ENCODE data around the gene GLRA1. TPM values are rescaled to one million over a fixed set of nuclear protein-coding genes. Genes with fewer than 3 reads are reported as not detected.

The GLRA1 gene
- total and polyA plus RNA-seq, 2 donors from 2014 or later, result not detected

DNA sequence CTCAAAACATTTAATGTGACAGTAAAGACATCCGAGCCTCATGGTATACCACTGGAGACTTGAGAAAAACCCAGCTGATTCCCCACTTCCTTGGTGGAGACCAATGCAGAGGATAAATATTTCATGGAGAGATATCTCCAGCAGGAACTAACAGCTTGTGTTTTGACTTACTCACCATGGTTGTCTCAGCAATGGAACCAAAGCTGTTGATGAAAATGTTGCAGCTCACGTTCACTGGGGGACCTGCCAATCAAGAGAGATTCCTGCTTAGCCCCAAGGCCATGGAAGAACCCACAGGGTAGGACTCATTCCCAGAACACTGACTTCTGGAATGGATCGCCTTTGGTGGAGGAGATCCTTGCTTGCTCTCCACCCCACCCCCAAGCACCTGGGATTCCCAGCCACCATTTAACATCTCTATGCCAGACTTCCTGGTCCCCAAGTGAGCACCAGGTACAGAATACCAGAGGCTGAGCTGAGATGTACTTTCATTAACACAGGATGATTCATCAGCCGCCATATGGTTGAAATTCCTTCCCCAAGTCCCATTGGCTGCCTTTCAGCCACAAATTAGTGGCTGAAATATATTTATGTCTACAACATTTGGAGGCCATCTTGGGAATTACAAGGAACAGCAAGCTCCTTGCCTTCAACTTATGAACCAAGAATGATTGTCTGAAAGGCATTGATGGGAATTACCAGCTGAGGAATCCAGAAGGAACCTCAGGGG is 37.9 kb downstream of the GLRA1 start:
- intact Hi-C loops (cut with DNase I), result no loop called here
- Histone ChIP-seq H3K27ac (ENCODE audit: low read depth in 2 of 2, low read length in 2 of 2) (no peak overlapping the region), H3K36me3 (ENCODE audit: control insufficient read depth in 2 of 3, insufficient read depth in 3 of 3, low read length in 3 of 3) (no peaks in the 10 kb centered on the region), H3K27me3 (ENCODE audit: control insufficient read depth, insufficient read depth, low read length) (no peaks in the 10 kb centered on the region), H3K4me3 (ENCODE audit: low read length in 3 of 3) (no peak overlapping the region), H3K4me1 (ENCODE audit: control insufficient read depth in 2 of 3, insufficient read depth in 2 of 3, low read depth in 1 of 3, low read length in 3 of 3) (no peaks in the 10 kb centered on the region), H3K9ac (ENCODE audit: low read length in 3 of 3) (no peak overlapping the region), H3K9me3 (ENCODE audit: control insufficient read depth in 2 of 3, insufficient read depth in 1 of 3, low read length in 3 of 3) (no peaks in the 10 kb centered on the region)
- no peak for FAIRE-seq
- DNase-seq, result no peak
- TF ChIP-seq, protein P1, sequence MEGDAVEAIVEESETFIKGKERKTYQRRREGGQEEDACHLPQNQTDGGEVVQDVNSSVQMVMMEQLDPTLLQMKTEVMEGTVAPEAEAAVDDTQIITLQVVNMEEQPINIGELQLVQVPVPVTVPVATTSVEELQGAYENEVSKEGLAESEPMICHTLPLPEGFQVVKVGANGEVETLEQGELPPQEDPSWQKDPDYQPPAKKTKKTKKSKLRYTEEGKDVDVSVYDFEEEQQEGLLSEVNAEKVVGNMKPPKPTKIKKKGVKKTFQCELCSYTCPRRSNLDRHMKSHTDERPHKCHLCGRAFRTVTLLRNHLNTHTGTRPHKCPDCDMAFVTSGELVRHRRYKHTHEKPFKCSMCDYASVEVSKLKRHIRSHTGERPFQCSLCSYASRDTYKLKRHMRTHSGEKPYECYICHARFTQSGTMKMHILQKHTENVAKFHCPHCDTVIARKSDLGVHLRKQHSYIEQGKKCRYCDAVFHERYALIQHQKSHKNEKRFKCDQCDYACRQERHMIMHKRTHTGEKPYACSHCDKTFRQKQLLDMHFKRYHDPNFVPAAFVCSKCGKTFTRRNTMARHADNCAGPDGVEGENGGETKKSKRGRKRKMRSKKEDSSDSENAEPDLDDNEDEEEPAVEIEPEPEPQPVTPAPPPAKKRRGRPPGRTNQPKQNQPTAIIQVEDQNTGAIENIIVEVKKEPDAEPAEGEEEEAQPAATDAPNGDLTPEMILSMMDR (IDR thresholded peaks at IDR 0.05; ENCODE audit: borderline replicate concordance, extremely low read depth, insufficient read depth), result no peak

DNA sequence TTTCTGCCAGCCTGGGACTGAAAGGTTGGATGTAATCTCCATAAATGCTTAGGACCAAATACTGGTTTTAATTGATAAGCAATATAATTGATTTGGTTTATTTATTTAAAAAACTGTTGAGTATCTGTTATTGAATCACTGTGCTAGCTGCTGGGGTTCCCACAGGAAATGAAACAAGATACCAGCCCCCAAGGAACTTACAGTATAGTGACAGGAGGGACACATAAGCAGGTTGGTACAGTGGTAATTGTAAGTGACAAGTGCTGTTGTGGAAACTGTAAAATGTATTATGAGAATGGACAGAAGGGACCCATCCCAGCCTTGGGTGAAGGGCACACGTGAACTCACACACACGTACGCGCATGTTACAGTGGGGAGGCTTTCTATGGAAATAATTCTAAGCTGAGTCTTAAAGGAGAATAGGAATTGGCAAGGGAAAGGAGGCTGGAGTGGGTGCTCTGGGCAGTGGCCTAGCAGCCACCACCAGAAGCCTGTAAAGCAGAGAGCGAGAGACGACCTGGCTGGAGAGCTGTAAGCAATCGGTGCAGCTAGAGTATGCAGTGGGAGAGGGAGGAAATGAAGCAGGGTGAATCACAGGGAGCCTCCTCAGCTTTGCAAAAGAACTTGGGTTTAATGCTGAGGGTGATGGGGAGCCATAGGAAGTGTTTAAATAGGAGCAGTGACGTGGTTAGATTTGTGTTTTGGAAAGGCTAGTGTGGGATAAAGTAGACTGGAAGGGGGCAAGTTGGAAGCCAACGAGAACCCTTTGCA is 39.3 kb downstream of the GLRA1 start:
- intact Hi-C loops (cut with DNase I), result no loop called here
- Histone ChIP-seq H3K4me3 (ENCODE audit: low read length in 3 of 3) (no peak overlapping the region), H3K9me3 (ENCODE audit: control insufficient read depth in 2 of 3, insufficient read depth in 1 of 3, low read length in 3 of 3) (no peaks in the 10 kb centered on the region), H3K36me3 (ENCODE audit: control insufficient read depth in 2 of 3, insufficient read depth in 3 of 3, low read length in 3 of 3) (no peaks in the 10 kb centered on the region), H3K9ac (ENCODE audit: low read length in 3 of 3) (no peak overlapping the region), H3K27ac (ENCODE audit: low read depth in 2 of 2, low read length in 2 of 2) (no peak overlapping the region), H3K4me1 (ENCODE audit: control insufficient read depth in 2 of 3, insufficient read depth in 2 of 3, low read depth in 1 of 3, low read length in 3 of 3) (no peaks in the 10 kb centered on the region), H3K27me3 (ENCODE audit: control insufficient read depth, insufficient read depth, low read length) (no peaks in the 10 kb centered on the region)
- DNase-seq (no peak), FAIRE-seq (no peak)
- TF ChIP-seq, protein P1 (IDR thresholded peaks at IDR 0.05; ENCODE audit: borderline replicate concordance, extremely low read depth, insufficient read depth), result no peak

DNA sequence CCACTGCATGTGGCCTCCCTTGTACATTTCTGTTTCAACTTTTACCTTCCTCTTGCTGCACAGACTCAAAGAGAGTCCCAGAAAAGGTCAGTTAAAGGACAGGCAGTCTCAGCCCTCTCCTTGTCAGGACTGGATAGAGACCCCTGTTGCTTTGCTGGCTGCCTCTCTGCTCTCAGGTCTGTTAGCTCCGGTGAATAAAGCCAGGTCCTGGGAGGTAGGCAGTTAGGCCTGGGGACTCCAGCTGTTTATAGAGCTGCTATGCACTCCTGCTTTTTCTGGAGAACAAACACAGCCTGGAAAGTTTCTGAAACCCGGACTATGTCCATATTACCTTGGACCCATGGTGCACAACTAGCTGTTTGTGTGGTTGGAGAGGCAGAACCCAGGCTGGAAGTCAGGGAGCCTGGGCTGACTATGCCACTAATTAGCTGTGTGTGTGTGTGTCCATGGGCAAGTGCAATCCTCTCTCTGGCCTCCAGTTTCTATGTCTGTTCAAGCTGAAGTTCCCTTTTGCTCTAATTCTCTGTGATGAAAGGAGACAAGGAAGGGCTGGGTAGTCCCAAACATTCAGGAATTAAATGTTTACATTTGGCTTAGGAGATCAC is 42.9 kb downstream of the GLRA1 start:
- H3K4me3 ChIP-seq (ENCODE audit: low read length in 3 of 3), result no peak overlapping the region
- H3K4me1 ChIP-seq (ENCODE audit: control insufficient read depth in 2 of 3, insufficient read depth in 2 of 3, low read depth in 1 of 3, low read length in 3 of 3), result no peaks in the 10 kb centered on the region
- no peaks in the 10 kb centered on the region for H3K36me3 ChIP-seq (ENCODE audit: control insufficient read depth in 2 of 3, insufficient read depth in 3 of 3, low read length in 3 of 3)
- intact Hi-C loops (cut with DNase I), result no loop called here
- H3K9me3 ChIP-seq (ENCODE audit: control insufficient read depth in 2 of 3, insufficient read depth in 1 of 3, low read length in 3 of 3), result no peaks in the 10 kb centered on the region
- no peaks in the 10 kb centered on the region for H3K27me3 ChIP-seq (ENCODE audit: control insufficient read depth, insufficient read depth, low read length)
- no peak overlapping the region for H3K27ac ChIP-seq (ENCODE audit: low read depth in 2 of 2, low read length in 2 of 2)
- DNase-seq (no peak), FAIRE-seq (no peak)
- TF ChIP-seq, protein P1 (IDR thresholded peaks at IDR 0.05; ENCODE audit: borderline replicate concordance, extremely low read depth, insufficient read depth), result no peak
- no peak overlapping the region for H3K9ac ChIP-seq (ENCODE audit: low read length in 3 of 3)
